HPDE6-E6E7 (cell line): ENCODE data around the gene DMBX1.

Experiments used
- DNase-seq: peaks from one replicate; pipeline ENCODE4 v3.0.0; 2011; ENCODE audit warnings: missing footprints; ENCODE audit errors: extremely low spot score

DMBX1 gene

GRCh38 chr1:46483589-46483988, 6.0 kb upstream of the DMBX1 start:
- no peak for DNase-seq

GRCh38 chr1:46484783-46485490, 4.7 kb upstream of the DMBX1 start:
- DNase-seq, result no peak

- no peak for DNase-seq
Measured at GRCh38 chr1:46485564-46486431, 3.8 kb upstream of the DMBX1 start.

GRCh38 chr1:46486432-46487015, 3.1 kb upstream of the DMBX1 start:
- DNase-seq, result no peak

GRCh38 chr1:46487818-46488218, 1.8 kb upstream of the DMBX1 start:
- DNase-seq, result no peak

- DNase-seq, result no peak
Measured at GRCh38 chr1:46488343-46489168, 1.1 kb upstream of the DMBX1 start.

GRCh38 chr1:46489169-46489637, 433 bp upstream of the DMBX1 start:
- no peak for DNase-seq

GRCh38 chr1:46490406-46490655, 695 bp downstream of the DMBX1 start:
- DNase-seq, result no peak

- DNase-seq, result no peak
Measured at GRCh38 chr1:46490656-46491442, 1.2 kb downstream of the DMBX1 start.

GRCh38 chr1:46491443-46492268, 2.0 kb downstream of the DMBX1 start:
- DNase-seq, result no peak

- no peak for DNase-seq
Measured at GRCh38 chr1:46492269-46492853, 2.7 kb downstream of the DMBX1 start.

GRCh38 chr1:46492871-46493270, 3.2 kb downstream of the DMBX1 start:
- DNase-seq, result no peak

- DNase-seq, result no peak
Measured at GRCh38 chr1:46493316-46494032, 3.8 kb downstream of the DMBX1 start.

- no peak for DNase-seq
Measured at GRCh38 chr1:46494910-46495309, 5.3 kb downstream of the DMBX1 start.

GRCh38 chr1:46495778-46496177, 6.1 kb downstream of the DMBX1 start:
- DNase-seq, result no peak

- no peak for DNase-seq
Measured at GRCh38 chr1:46496505-46496904, 6.9 kb downstream of the DMBX1 start.

- DNase-seq, result no peak
Measured at GRCh38 chr1:46497020-46497419, 7.4 kb downstream of the DMBX1 start.

GRCh38 chr1:46497665-46498064, 8.0 kb downstream of the DMBX1 start:
- DNase-seq, result no peak

GRCh38 chr1:46501528-46501927, 11.9 kb downstream of the DMBX1 start:
- no peak for DNase-seq
